ENCODE measurements around the gene CIBAR2. TPM values are rescaled to one million over a fixed set of nuclear protein-coding genes. Genes with fewer than 3 reads are reported as not detected.

CIBAR2 gene
- total and polyA plus RNA-seq, 9 of the 15 experiments (the other 6 are each of a cell fraction or from before 2014, with no cell fraction given): not detected

DNA sequence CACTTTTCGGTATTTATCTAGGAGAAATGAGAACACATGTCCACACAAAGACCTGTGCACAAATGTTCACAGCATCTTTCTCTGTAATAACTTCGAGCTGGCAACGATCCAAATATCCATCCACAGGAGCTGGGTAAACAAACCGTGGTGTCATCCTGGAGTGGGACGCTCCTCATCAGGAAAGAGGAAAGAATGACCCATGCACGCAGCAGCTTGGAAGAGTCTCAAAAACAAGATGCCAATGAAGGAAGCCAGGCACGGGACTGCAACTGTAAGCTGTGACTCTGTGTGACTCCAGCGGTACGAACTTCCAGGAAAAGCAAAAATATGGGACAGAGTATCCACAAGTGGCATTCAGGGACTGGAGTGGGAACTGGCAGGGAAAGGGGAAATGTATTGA is 36.7 kb upstream of the CIBAR2 start:
- TF ChIP-seq BMI1 (IDR thresholded peaks at IDR 0.05; ENCODE audit: low read length): no peak
- peak; percentile 93 for TF ChIP-seq NFIC (IDR thresholded peaks at IDR 0.05)
- TF ChIP-seq, protein P1, sequence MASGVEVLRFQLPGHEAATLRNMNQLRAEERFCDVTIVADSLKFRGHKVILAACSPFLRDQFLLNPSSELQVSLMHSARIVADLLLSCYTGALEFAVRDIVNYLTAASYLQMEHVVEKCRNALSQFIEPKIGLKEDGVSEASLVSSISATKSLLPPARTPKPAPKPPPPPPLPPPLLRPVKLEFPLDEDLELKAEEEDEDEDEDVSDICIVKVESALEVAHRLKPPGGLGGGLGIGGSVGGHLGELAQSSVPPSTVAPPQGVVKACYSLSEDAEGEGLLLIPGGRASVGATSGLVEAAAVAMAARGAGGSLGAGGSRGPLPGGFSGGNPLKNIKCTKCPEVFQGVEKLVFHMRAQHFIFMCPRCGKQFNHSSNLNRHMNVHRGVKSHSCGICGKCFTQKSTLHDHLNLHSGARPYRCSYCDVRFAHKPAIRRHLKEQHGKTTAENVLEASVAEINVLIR (CRISPR knock-in tag; IDR thresholded peaks at IDR 0.05): no peak
- no peak for TF ChIP-seq ZNF436 (CRISPR knock-in tag; IDR thresholded peaks at IDR 0.05)
- TF ChIP-seq, protein P2, sequence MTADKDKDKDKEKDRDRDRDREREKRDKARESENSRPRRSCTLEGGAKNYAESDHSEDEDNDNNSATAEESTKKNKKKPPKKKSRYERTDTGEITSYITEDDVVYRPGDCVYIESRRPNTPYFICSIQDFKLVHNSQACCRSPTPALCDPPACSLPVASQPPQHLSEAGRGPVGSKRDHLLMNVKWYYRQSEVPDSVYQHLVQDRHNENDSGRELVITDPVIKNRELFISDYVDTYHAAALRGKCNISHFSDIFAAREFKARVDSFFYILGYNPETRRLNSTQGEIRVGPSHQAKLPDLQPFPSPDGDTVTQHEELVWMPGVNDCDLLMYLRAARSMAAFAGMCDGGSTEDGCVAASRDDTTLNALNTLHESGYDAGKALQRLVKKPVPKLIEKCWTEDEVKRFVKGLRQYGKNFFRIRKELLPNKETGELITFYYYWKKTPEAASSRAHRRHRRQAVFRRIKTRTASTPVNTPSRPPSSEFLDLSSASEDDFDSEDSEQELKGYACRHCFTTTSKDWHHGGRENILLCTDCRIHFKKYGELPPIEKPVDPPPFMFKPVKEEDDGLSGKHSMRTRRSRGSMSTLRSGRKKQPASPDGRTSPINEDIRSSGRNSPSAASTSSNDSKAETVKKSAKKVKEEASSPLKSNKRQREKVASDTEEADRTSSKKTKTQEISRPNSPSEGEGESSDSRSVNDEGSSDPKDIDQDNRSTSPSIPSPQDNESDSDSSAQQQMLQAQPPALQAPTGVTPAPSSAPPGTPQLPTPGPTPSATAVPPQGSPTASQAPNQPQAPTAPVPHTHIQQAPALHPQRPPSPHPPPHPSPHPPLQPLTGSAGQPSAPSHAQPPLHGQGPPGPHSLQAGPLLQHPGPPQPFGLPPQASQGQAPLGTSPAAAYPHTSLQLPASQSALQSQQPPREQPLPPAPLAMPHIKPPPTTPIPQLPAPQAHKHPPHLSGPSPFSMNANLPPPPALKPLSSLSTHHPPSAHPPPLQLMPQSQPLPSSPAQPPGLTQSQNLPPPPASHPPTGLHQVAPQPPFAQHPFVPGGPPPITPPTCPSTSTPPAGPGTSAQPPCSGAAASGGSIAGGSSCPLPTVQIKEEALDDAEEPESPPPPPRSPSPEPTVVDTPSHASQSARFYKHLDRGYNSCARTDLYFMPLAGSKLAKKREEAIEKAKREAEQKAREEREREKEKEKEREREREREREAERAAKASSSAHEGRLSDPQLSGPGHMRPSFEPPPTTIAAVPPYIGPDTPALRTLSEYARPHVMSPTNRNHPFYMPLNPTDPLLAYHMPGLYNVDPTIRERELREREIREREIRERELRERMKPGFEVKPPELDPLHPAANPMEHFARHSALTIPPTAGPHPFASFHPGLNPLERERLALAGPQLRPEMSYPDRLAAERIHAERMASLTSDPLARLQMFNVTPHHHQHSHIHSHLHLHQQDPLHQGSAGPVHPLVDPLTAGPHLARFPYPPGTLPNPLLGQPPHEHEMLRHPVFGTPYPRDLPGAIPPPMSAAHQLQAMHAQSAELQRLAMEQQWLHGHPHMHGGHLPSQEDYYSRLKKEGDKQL (CRISPR knock-in tag; IDR thresholded peaks at IDR 0.05; ENCODE audit: borderline replicate concordance): no peak
- TF ChIP-seq NFIX (CRISPR knock-in tag; IDR thresholded peaks at IDR 0.05; ENCODE audit: low read depth): peak; percentile 30; the same call in 1 of the 2 replicates
- Histone ChIP-seq H3K79me2 (ENCODE audit: control insufficient read depth, insufficient read depth, low read length) (no peaks in the 10 kb centered on the region), H3K4me2 (ENCODE audit: insufficient read depth, low read length) (no peak overlapping the region), H3K36me3 (ENCODE audit: control insufficient read depth, insufficient read depth, low read length) (no peaks in the 10 kb centered on the region), H4K20me1 (replicated peaks; ENCODE audit: control insufficient read depth, insufficient read depth, low read length) (peaks cover 36% of the 10 kb centered on the region), H3K27me3 (ENCODE audit: control insufficient read depth in 2 of 2, insufficient read depth in 2 of 2, low read length in 2 of 2) (peaks cover 33 to 70% of the 10 kb centered on the region in 2 experiments), H3K9me3 (replicated peaks; ENCODE audit: control insufficient read depth, insufficient read depth, low read depth, low read length) (no peaks in the 10 kb centered on the region), H3K9me1 (ENCODE audit: control insufficient read depth, insufficient read depth, low read length) (no peaks in the 10 kb centered on the region), H3K4me1 (replicated peaks in 1 of 2; ENCODE audit: control insufficient read depth in 2 of 2, insufficient read depth in 2 of 2, low read length in 2 of 2) (peaks cover 17 to 43% of the 10 kb centered on the region in 2 experiments; a peak in 4 of 5 replicates), H2AFZ (ENCODE audit: low read depth, low read length) (no peak overlapping the region), H3K27ac (ENCODE audit: extremely low read depth, low read depth, low read length) (no peak overlapping the region), H3K9ac (ENCODE audit: insufficient read depth in 1 of 2, low read depth in 2 of 2, low read length in 2 of 2) (no peak overlapping the region), H3K4me3 (no peak overlapping the region)
- 6% methylated on average over 9 of the region's 9 CpGs for WGBS (ENCODE audit: insufficient coverage, low coverage, missing lambda C conversion rate)
- no peak for DNase-seq (ENCODE audit: extremely low read depth in 1 of 4, low spot score in 3 of 4)
- no peak for ATAC-seq
- POLR2A ChIA-PET: interaction anchor here (0.7 to 1.5 kb wide), 5 partner anchors 8 to 54 kb away, joined by 3 to 6 read pairs (median 4); no protein-coding TSS in a partner anchor
- no TSS peak for BruUV-seq (replicated peaks)
- CTCF ChIA-PET (ENCODE audit: low intra/inter-chr PET ratio): no interaction called here
- FAIRE-seq: no peak
- in situ Hi-C loops (cut with MboI) (no loop called here), intact Hi-C loops (cut with micrococcal nuclease) (no loop called here)

Measured in K562 (cell line).